Chondrocyte (in vitro differentiated cells): ENCODE results near the gene IL16. TPM values are rescaled to one million over a fixed set of nuclear protein-coding genes. Genes with fewer than 3 reads are reported as not detected.

Experiments used
- DNase-seq: peaks from one replicate; pipeline ENCODE4 v3.0.0; 2021; ENCODE audit warnings: mixed read lengths, low spot score
- H3K27ac Mint-ChIP-seq: one replicate; pipeline ENCODE4 v1.8.0; 2021; ENCODE audit warnings: mild to moderate bottlenecking, moderate library complexity, mixed read lengths; ENCODE audit not compliant: unreplicated experiment
- H3K27me3 Mint-ChIP-seq: 2 replicates; pipeline ENCODE4 v1.8.0; 2021; ENCODE audit warnings: low read depth, mixed read lengths
- H3K36me3 Mint-ChIP-seq: 2 replicates; pipeline ENCODE4 v1.8.0; 2021; ENCODE audit warnings: low read depth, mixed read lengths
- H3K4me1 Mint-ChIP-seq: 2 replicates; pipeline ENCODE4 v1.8.0; 2021; ENCODE audit warnings: low read depth, mild to moderate bottlenecking, mixed read lengths
- H3K4me3 Mint-ChIP-seq: one replicate; pipeline ENCODE4 v1.8.0; 2021; ENCODE audit warnings: mild to moderate bottlenecking, moderate library complexity, mixed read lengths; ENCODE audit not compliant: unreplicated experiment
- H3K9me3 Mint-ChIP-seq: 2 replicates; pipeline ENCODE4 v1.8.0; 2021; ENCODE audit warnings: low read depth, mixed read lengths
- CTCF ChIP-seq: fragments of 200-600 bp; sonication (generic); IDR thresholded peaks from 2 replicates; pipeline ENCODE4 v1.5.0; 2021; ENCODE audit warnings: antibody characterized with exemption, mild to moderate bottlenecking, moderate library complexity
- total RNA-seq: library from RNA; stranded (reverse); gene quantifications from 3 replicates; pipeline ENCODE4 v1.2.1, GENCODE V29; 2021

The IL16 gene
- total RNA-seq, 1 donor from 2014 or later: 2.0 TPM

- no peak overlapping the region for H3K27ac Mint-ChIP-seq
- peaks cover 4% of the 10 kb centered on the region for H3K36me3 Mint-ChIP-seq
- H3K4me1 Mint-ChIP-seq: peaks cover 13% of the 10 kb centered on the region
- H3K9me3 Mint-ChIP-seq: no peaks in the 10 kb centered on the region
- no peak overlapping the region for H3K4me3 Mint-ChIP-seq
- peaks cover 7% of the 10 kb centered on the region for H3K27me3 Mint-ChIP-seq
- no peak for TF ChIP-seq CTCF
- no peak for DNase-seq
Observed at GRCh38 chr15:81294516-81294880, 97.8 kb downstream of the IL16 start.

- no peaks in the 10 kb centered on the region for H3K9me3 Mint-ChIP-seq
- no peak for DNase-seq
Observed at GRCh38 chr15:81295486-81296121, 98.9 kb downstream of the IL16 start.

DNA sequence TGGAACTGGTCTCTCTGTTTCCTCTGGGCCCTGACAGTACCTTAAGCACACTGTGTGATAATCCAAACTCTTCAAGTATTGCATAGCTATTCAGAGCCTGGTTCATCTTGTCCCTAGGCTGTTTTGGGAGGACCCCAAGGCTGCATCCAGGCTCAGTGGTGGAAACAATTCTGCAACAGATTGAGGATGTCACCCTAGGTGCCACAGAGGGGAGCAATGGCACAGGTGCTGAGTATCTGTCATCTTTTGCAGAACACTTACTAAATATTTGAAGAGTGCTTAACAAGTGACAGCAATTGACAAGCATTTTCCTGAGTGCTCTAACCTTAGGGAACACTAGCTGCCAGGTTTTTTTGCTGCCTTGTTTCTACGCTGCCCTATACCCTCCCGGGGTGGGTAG is 99.5 kb downstream of the IL16 start:
- DNase-seq: no peak
- no peak for TF ChIP-seq CTCF
- H3K27me3 Mint-ChIP-seq: peaks cover 9% of the 10 kb centered on the region
- no peak overlapping the region for H3K4me3 Mint-ChIP-seq
- H3K9me3 Mint-ChIP-seq: no peaks in the 10 kb centered on the region
- peaks cover 4% of the 10 kb centered on the region for H3K36me3 Mint-ChIP-seq
- no peak overlapping the region for H3K27ac Mint-ChIP-seq
- peaks cover 13% of the 10 kb centered on the region for H3K4me1 Mint-ChIP-seq

More at GRCh38 chr15:81295486-81296121, 98.9 kb downstream of the IL16 start:
- Mint-ChIP-seq H3K27me3 (peaks cover 9% of the 10 kb centered on the region), H3K4me1 (peaks cover 13% of the 10 kb centered on the region), H3K4me3 (no peak overlapping the region), H3K27ac (no peak overlapping the region), H3K36me3 (peaks cover 4% of the 10 kb centered on the region)
- no peak for TF ChIP-seq CTCF

GRCh38 chr15:81296673-81297072 is 100.0 kb downstream of the IL16 start:
- Mint-ChIP-seq H3K27me3 (peaks cover 9% of the 10 kb centered on the region), H3K36me3 (peaks cover 4% of the 10 kb centered on the region), H3K4me3 (no peak overlapping the region), H3K9me3 (no peaks in the 10 kb centered on the region), H3K27ac (no peak overlapping the region), H3K4me1 (peaks cover 13% of the 10 kb centered on the region)
- no peak for DNase-seq
- TF ChIP-seq CTCF: no peak

DNA sequence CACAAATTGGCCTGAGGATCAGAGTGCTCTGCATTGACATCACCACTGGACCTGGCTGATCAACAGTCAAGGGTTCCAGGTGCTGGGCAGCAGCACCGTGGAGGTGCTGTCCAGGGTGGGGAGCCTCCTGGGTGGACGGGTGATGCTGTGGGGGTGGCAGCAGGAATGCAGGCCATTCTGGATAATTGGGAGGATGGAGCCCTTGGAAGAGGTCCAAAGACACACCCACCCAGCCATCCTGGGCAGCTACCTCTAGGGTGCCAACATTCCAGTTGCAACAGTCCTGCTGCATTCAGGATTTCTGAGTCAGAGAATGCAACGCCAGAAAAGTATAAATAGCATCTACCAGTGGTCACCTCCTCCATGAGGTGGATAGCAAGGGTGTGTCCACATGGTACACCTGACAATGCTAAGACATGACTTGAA is 100.5 kb downstream of the IL16 start:
- peaks cover 4% of the 10 kb centered on the region for H3K36me3 Mint-ChIP-seq
- H3K9me3 Mint-ChIP-seq: no peaks in the 10 kb centered on the region
- TF ChIP-seq CTCF: no peak
- H3K27me3 Mint-ChIP-seq: peaks cover 11% of the 10 kb centered on the region
- no peak overlapping the region for H3K27ac Mint-ChIP-seq
- DNase-seq: no peak
- H3K4me3 Mint-ChIP-seq: no peak overlapping the region
- peaks cover 13% of the 10 kb centered on the region for H3K4me1 Mint-ChIP-seq
